Lower lobe of right lung (tissue), 2 donors: ENCODE results near the gene LIMK1. TPM values are rescaled to one million over a fixed set of nuclear protein-coding genes. Genes with fewer than 3 reads are reported as not detected.
"Not testable (repeated sequence)": the region's sequence is repeated elsewhere in the genome, so short reads cannot be mapped to it uniquely, and the experiment has no call there.

Source experiments
- ATAC-seq, 2 donors: fragments of 200-7000 bp; cut with Tn5 transposase; one replicate each; pipeline ENCODE4 v1.9.1; 2020 to 2022; ENCODE audit warnings: mild to moderate bottlenecking in 2 of 2, moderate library complexity in 2 of 2
- DNase-seq: peaks from one replicate; pipeline ENCODE4 v3.0.0-alpha.2; 2020
- H3K27ac ChIP-seq: fragments of 200-600 bp; one replicate; pipeline ENCODE4 v1.8.0; 2022
- H3K27me3 ChIP-seq: fragments of 200-600 bp; one replicate; pipeline ENCODE4 v1.8.0; 2022; ENCODE audit warnings: low read depth
- H3K36me3 ChIP-seq: fragments of 200-600 bp; one replicate; pipeline ENCODE4 v1.8.0; 2022; ENCODE audit warnings: mild to moderate bottlenecking
- H3K4me1 ChIP-seq: fragments of 200-600 bp; one replicate; pipeline ENCODE4 v1.8.0; 2022
- H3K4me3 ChIP-seq: fragments of 200-600 bp; one replicate; pipeline ENCODE4 v1.8.0; 2022; ENCODE audit warnings: mild to moderate bottlenecking
- H3K9me3 ChIP-seq: fragments of 200-600 bp; one replicate; pipeline ENCODE4 v1.8.0; 2022
- intact Hi-C: fragments of 100-400 bp; cut with DNase I; formaldehyde crosslinking; loops from one replicate; pipeline ENCODE4 v1.11.0; 2022
- total RNA-seq: library from RNA; stranded (reverse); fragmentation: NEBNext Ultra II Directional; extraction: Animal tissue kit (Norgen Biotek cat#: 25700); gene quantifications from one replicate; pipeline ENCODE4 v1.2.1, GENCODE V29; 2021
- TF ChIP-seq, protein P1 (sequence below): fragments of 200-600 bp; IDR thresholded peaks from one replicate; pipeline ENCODE4 v1.8.0; 2022; ENCODE audit warnings: antibody characterized with exemption, mild to moderate bottlenecking
- donor health status: DM: no; HTN: yes; CAD: no; lungs with severe emphysema.

LIMK1 gene
- total RNA-seq, 1 donor from 2014 or later, result 48.6 TPM

DNA sequence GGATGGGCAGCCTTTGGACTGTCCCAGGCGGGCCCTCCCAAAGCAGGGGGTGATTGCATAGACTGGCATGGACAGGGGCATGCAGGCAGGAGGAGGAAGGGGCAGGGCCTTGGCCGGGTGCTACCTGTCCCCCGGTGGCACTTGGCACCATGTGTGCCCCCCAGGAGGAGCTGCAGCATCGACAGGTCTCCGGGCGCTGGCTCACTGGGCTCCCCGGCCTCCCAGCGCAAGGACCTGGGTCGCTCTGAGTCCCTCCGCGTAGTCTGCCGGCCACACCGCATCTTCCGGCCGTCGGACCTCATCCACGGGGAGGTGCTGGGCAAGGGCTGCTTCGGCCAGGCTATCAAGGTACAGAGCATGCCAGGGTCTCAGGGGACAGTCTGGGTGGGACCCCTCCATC is 23.2 kb downstream of the LIMK1 start:
- H3K36me3 ChIP-seq, result peaks cover 88% of the 10 kb centered on the region
- H3K27me3 ChIP-seq, result no peaks in the 10 kb centered on the region
- peak in 1 of 2 donors; percentile 11 for ATAC-seq
- DNase-seq, result no peak
- H3K9me3 ChIP-seq, result no peaks in the 10 kb centered on the region
- TF ChIP-seq, protein P1, sequence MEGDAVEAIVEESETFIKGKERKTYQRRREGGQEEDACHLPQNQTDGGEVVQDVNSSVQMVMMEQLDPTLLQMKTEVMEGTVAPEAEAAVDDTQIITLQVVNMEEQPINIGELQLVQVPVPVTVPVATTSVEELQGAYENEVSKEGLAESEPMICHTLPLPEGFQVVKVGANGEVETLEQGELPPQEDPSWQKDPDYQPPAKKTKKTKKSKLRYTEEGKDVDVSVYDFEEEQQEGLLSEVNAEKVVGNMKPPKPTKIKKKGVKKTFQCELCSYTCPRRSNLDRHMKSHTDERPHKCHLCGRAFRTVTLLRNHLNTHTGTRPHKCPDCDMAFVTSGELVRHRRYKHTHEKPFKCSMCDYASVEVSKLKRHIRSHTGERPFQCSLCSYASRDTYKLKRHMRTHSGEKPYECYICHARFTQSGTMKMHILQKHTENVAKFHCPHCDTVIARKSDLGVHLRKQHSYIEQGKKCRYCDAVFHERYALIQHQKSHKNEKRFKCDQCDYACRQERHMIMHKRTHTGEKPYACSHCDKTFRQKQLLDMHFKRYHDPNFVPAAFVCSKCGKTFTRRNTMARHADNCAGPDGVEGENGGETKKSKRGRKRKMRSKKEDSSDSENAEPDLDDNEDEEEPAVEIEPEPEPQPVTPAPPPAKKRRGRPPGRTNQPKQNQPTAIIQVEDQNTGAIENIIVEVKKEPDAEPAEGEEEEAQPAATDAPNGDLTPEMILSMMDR, result no peak
- intact Hi-C loops, result no loop called here
- H3K27ac ChIP-seq, result no peak overlapping the region
- no peak overlapping the region for H3K4me3 ChIP-seq
- no peaks in the 10 kb centered on the region for H3K4me1 ChIP-seq

DNA sequence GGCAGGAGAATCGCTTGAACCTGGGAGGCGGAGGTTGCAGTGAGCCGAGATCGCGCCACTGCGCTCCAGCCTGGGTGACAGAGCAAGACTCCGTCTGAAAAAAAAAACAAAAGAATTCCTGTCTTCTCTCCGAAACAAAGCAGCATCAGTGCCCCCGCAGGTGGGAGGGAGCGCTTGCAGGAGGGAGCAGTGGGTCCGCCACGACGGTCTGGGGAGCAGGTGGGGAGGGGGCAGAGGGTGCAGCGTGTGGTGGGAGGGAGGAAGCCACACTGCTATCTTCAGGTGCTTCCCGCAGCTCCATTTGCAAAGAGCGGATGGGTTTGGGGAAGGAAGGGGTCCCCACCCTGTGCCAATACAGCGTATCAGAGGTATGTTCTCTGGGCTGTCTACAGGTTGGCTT is 31.7 kb downstream of the LIMK1 start:
- Histone ChIP-seq H3K27me3 (no peaks in the 10 kb centered on the region), H3K4me1 (no peaks in the 10 kb centered on the region), H3K9me3 (no peaks in the 10 kb centered on the region), H3K4me3 (no peak overlapping the region), H3K36me3 (peaks cover 63% of the 10 kb centered on the region), H3K27ac (no peak overlapping the region)
- intact Hi-C loops, result no loop called here
- ATAC-seq (peak in 1 of 2 donors; percentile 10), DNase-seq (no peak)
- TF ChIP-seq, protein P1, result no peak

DNA sequence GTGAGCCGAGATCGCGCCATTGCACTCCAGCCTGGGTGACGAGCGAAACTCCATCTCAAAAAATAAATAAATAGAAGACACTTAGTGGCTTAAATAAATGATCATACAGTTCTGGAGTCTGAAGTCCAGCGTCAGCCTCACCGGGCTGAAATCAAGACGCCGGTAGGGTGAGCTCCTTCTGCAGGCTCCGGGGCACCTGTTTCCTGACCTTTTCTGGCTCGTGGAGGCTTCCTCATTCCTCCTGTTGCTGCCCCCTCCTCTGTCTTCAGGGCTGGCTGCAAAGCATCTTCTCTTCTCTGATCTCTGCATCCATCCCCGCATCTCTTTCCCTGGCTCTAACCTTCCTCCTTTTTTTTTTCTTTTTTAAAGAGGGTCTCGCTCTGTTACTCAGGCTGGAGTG is 32.8 kb downstream of the LIMK1 start:
- no peaks in the 10 kb centered on the region for H3K9me3 ChIP-seq
- DNase-seq, result no peak
- peaks cover 63% of the 10 kb centered on the region for H3K36me3 ChIP-seq

DNA sequence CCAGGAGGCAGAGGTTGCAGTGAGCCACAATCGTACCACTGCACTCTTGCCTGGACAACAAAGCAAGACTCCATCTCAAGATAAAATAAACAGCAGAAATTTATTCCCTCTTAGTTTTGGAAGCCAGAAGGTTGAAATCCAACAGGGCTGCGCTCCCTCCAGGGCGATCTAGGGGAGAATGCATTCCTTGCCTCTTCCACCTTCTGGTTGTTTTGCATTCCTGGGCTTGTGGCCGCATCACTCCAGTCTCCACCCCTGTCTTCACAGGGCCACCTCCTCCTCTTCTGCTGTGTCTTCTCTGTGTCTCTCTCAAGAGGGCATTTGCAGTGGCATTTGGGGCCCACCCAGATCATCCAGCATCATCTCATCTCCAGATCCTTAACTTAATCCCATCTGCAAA is 36.2 kb downstream of the LIMK1 start:
- H3K36me3 ChIP-seq, result peaks cover 42% of the 10 kb centered on the region
- no peaks in the 10 kb centered on the region for H3K27me3 ChIP-seq
- DNase-seq (no peak), ATAC-seq (no peak)
- H3K27ac ChIP-seq, result no peak overlapping the region
- H3K4me1 ChIP-seq, result no peaks in the 10 kb centered on the region
- TF ChIP-seq, protein P1, result no peak
- intact Hi-C loops, result no loop called here
- H3K9me3 ChIP-seq, result no peaks in the 10 kb centered on the region
- H3K4me3 ChIP-seq, result no peak overlapping the region

More for the DNA sequence above, 32.8 kb downstream of the LIMK1 start:
- TF ChIP-seq, protein P1, result no peak
- no peak for ATAC-seq
- Histone ChIP-seq H3K27me3 (no peaks in the 10 kb centered on the region), H3K27ac (no peak overlapping the region), H3K4me3 (no peak overlapping the region), H3K4me1 (no peaks in the 10 kb centered on the region)
- intact Hi-C loops, result no loop called here

DNA sequence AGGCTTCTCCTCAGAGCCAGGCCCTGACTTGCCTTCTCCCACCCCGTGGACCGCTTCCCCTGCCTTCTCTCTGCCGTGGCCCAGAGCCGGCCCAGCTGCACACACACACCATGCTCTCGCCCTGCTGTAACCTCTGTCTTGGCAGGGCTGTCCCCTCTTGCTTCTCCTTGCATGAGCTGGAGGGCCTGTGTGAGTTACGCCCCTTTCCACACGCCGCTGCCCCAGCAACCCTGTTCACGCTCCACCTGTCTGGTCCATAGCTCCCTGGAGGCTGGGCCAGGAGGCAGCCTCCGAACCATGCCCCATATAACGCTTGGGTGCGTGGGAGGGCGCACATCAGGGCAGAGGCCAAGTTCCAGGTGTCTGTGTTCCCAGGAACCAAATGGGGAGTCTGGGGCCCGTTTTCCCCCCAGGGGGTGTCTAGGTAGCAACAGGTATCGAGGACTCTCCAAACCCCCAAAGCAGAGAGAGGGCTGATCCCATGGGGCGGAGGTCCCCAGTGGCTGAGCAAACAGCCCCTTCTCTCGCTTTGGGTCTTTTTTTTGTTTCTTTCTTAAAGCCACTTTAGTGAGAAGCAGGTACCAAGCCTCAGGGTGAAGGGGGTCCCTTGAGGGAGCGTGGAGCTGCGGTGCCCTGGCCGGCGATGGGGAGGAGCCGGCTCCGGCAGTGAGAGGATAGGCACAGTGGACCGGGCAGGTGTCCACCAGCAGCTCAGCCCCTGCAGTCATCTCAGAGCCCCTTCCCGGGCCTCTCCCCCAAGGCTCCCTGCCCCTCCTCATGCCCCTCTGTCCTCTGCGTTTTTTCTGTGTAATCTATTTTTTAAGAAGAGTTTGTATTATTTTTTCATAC is 38.0 kb downstream of the LIMK1 start:
- DNase-seq, result no peak
- H3K27ac ChIP-seq, result no peak overlapping the region
- H3K4me1 ChIP-seq, result no peaks in the 10 kb centered on the region
- H3K36me3 ChIP-seq, result peaks cover 35% of the 10 kb centered on the region
- peak in 1 of 2 donors; percentile 45 for ATAC-seq
- TF ChIP-seq, protein P1, result no peak
- H3K27me3 ChIP-seq, result no peaks in the 10 kb centered on the region
- no peak overlapping the region for H3K4me3 ChIP-seq
- no peaks in the 10 kb centered on the region for H3K9me3 ChIP-seq
- intact Hi-C loops, result no loop called here

DNA sequence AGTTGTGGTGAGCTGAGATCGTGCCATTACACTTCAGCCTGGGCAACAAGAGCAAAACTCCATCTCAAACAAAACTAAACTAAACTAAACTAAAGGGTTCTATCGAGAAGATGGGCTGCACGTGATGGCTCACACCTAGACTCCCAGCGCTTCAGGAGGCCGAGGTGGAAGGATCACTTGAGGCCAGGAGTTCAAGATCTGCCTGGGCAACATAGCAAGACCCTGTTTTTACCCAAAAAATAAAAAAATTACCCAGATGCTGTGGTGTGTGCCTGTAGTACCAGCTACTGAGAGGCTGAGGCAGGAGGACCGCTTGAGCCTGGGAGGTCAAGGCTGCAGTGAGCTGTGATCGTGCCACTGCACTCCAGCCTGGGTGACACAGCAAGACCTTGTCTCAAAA is 40.3 kb downstream of the LIMK1 start:
- H3K4me3 ChIP-seq, intact Hi-C loops, DNase-seq, H3K27me3 ChIP-seq, H3K27ac ChIP-seq, H3K9me3 ChIP-seq, H3K4me1 ChIP-seq, ATAC-seq: not testable (repeated sequence)
- H3K36me3 ChIP-seq, result peaks cover 24% of the 10 kb centered on the region
